ENCODE results near the gene NCKAP5.

NCKAP5 gene

GRCh38 chr2:133377599-133377998 is 190.7 kb downstream of the NCKAP5 start:
- H3K9ac ChIP-seq (ENCODE audit: low read depth, low read length): no peak overlapping the region
- H3K27ac ChIP-seq (ENCODE audit: low read depth, low read length): peak overlapping the region; percentile 32; the same call in 1 of the 2 replicates
- H3K4me3 ChIP-seq (ENCODE audit: low read length): no peak overlapping the region

GRCh38 chr2:133377021-133377481 is 191.2 kb downstream of the NCKAP5 start:
- Histone ChIP-seq H3K9ac (ENCODE audit: low read depth, low read length) (no peak overlapping the region), H3K9me3 (ENCODE audit: insufficient read depth, low read depth, low read length) (no peaks in the 10 kb centered on the region), H3K27ac (ENCODE audit: low read depth, low read length) (no peak overlapping the region), H3K4me3 (ENCODE audit: low read length) (no peak overlapping the region), H3K36me3 (ENCODE audit: insufficient read depth, low read length) (no peaks in the 10 kb centered on the region), H3K4me1 (ENCODE audit: insufficient read depth, low read length) (peaks cover 16% of the 10 kb centered on the region), H3K27me3 (ENCODE audit: insufficient read depth, low read length) (no peaks in the 10 kb centered on the region)

More at GRCh38 chr2:133377599-133377998, 190.7 kb downstream of the NCKAP5 start:
- Histone ChIP-seq H3K36me3 (ENCODE audit: insufficient read depth, low read length) (no peaks in the 10 kb centered on the region), H3K27me3 (ENCODE audit: insufficient read depth, low read length) (no peaks in the 10 kb centered on the region), H3K9me3 (ENCODE audit: insufficient read depth, low read depth, low read length) (no peaks in the 10 kb centered on the region), H3K4me1 (ENCODE audit: insufficient read depth, low read length) (peaks cover 16% of the 10 kb centered on the region)
- WGBS: 28% methylated on average over 2 of the region's 2 CpGs

- Histone ChIP-seq H3K36me3 (ENCODE audit: insufficient read depth, low read length) (no peaks in the 10 kb centered on the region), H3K27ac (ENCODE audit: low read depth, low read length) (no peak overlapping the region), H3K9me3 (ENCODE audit: insufficient read depth, low read depth, low read length) (no peaks in the 10 kb centered on the region), H3K27me3 (ENCODE audit: insufficient read depth, low read length) (no peaks in the 10 kb centered on the region), H3K4me3 (ENCODE audit: low read length) (no peak overlapping the region), H3K9ac (ENCODE audit: low read depth, low read length) (no peak overlapping the region), H3K4me1 (ENCODE audit: insufficient read depth, low read length) (peaks cover 28% of the 10 kb centered on the region)
- 96% methylated on average over 5 of the region's 5 CpGs for WGBS
Observed at GRCh38 chr2:133374781-133375180, 193.5 kb downstream of the NCKAP5 start.

GRCh38 chr2:133371286-133371685 is 197.0 kb downstream of the NCKAP5 start:
- no peaks in the 10 kb centered on the region for H3K36me3 ChIP-seq (ENCODE audit: insufficient read depth, low read length)
- H3K27me3 ChIP-seq (ENCODE audit: insufficient read depth, low read length): no peaks in the 10 kb centered on the region
- no peak overlapping the region for H3K27ac ChIP-seq (ENCODE audit: low read depth, low read length)
- peaks cover 26% of the 10 kb centered on the region for H3K4me1 ChIP-seq (ENCODE audit: insufficient read depth, low read length)
- no peak overlapping the region for H3K9ac ChIP-seq (ENCODE audit: low read depth, low read length)
- no peaks in the 10 kb centered on the region for H3K9me3 ChIP-seq (ENCODE audit: insufficient read depth, low read depth, low read length)
- 91% methylated on average over 3 of the region's 3 CpGs for WGBS
- no peak overlapping the region for H3K4me3 ChIP-seq (ENCODE audit: low read length)

- Histone ChIP-seq H3K4me1 (ENCODE audit: insufficient read depth, low read length) (peaks cover 26% of the 10 kb centered on the region), H3K27me3 (ENCODE audit: insufficient read depth, low read length) (no peaks in the 10 kb centered on the region), H3K9me3 (ENCODE audit: insufficient read depth, low read depth, low read length) (no peaks in the 10 kb centered on the region), H3K36me3 (ENCODE audit: insufficient read depth, low read length) (no peaks in the 10 kb centered on the region), H3K27ac (ENCODE audit: low read depth, low read length) (peak overlapping the region; percentile 53; the same call in 1 of the 2 replicates), H3K9ac (ENCODE audit: low read depth, low read length) (peak overlapping the region; percentile 18; the same call in 1 of the 2 replicates), H3K4me3 (ENCODE audit: low read length) (no peak overlapping the region; the same call in 1 of the 2 replicates)
- WGBS: 49% methylated on average over 3 of the region's 3 CpGs
Observed at GRCh38 chr2:133369901-133370658, 198.2 kb downstream of the NCKAP5 start.

GRCh38 chr2:133365117-133365516 is 203.1 kb downstream of the NCKAP5 start:
- H3K4me3 ChIP-seq (ENCODE audit: low read length): no peak overlapping the region
- H3K27me3 ChIP-seq (ENCODE audit: insufficient read depth, low read length): no peaks in the 10 kb centered on the region
- WGBS: 67% methylated on average over 1 of the region's 1 CpG
- no peak overlapping the region for H3K27ac ChIP-seq (ENCODE audit: low read depth, low read length)
- no peak overlapping the region for H3K9ac ChIP-seq (ENCODE audit: low read depth, low read length)
- no peaks in the 10 kb centered on the region for H3K36me3 ChIP-seq (ENCODE audit: insufficient read depth, low read length)
- peaks cover 24% of the 10 kb centered on the region for H3K4me1 ChIP-seq (ENCODE audit: insufficient read depth, low read length)
- H3K9me3 ChIP-seq (ENCODE audit: insufficient read depth, low read depth, low read length): no peaks in the 10 kb centered on the region

GRCh38 chr2:133364636-133365035 is 203.6 kb downstream of the NCKAP5 start:
- H3K27me3 ChIP-seq (ENCODE audit: insufficient read depth, low read length): no peaks in the 10 kb centered on the region
- WGBS: 92% methylated on average over 3 of the region's 3 CpGs
- H3K27ac ChIP-seq (ENCODE audit: low read depth, low read length): no peak overlapping the region

GRCh38 chr2:133363884-133364283 is 204.4 kb downstream of the NCKAP5 start:
- no peak overlapping the region for H3K9ac ChIP-seq (ENCODE audit: low read depth, low read length)

More at GRCh38 chr2:133364636-133365035, 203.6 kb downstream of the NCKAP5 start:
- Histone ChIP-seq H3K4me1 (ENCODE audit: insufficient read depth, low read length) (peaks cover 20% of the 10 kb centered on the region), H3K4me3 (ENCODE audit: low read length) (no peak overlapping the region), H3K36me3 (ENCODE audit: insufficient read depth, low read length) (no peaks in the 10 kb centered on the region), H3K9ac (ENCODE audit: low read depth, low read length) (no peak overlapping the region), H3K9me3 (ENCODE audit: insufficient read depth, low read depth, low read length) (no peaks in the 10 kb centered on the region)

GRCh38 chr2:133362061-133362476 is 206.2 kb downstream of the NCKAP5 start:
- Histone ChIP-seq H3K36me3 (ENCODE audit: insufficient read depth, low read length) (no peaks in the 10 kb centered on the region), H3K4me1 (ENCODE audit: insufficient read depth, low read length) (peaks cover 11% of the 10 kb centered on the region; the same call in 1 of the 2 replicates), H3K9me3 (ENCODE audit: insufficient read depth, low read depth, low read length) (no peaks in the 10 kb centered on the region), H3K27ac (ENCODE audit: low read depth, low read length) (no peak overlapping the region), H3K4me3 (ENCODE audit: low read length) (no peak overlapping the region), H3K27me3 (ENCODE audit: insufficient read depth, low read length) (no peaks in the 10 kb centered on the region), H3K9ac (ENCODE audit: low read depth, low read length) (no peak overlapping the region)
- 65% methylated on average over 4 of the region's 4 CpGs for WGBS

More at GRCh38 chr2:133363884-133364283, 204.4 kb downstream of the NCKAP5 start:
- H3K27me3 ChIP-seq (ENCODE audit: insufficient read depth, low read length): no peaks in the 10 kb centered on the region
- no peaks in the 10 kb centered on the region for H3K9me3 ChIP-seq (ENCODE audit: insufficient read depth, low read depth, low read length)
- H3K4me3 ChIP-seq (ENCODE audit: low read length): no peak overlapping the region
- H3K27ac ChIP-seq (ENCODE audit: low read depth, low read length): no peak overlapping the region
- H3K36me3 ChIP-seq (ENCODE audit: insufficient read depth, low read length): no peaks in the 10 kb centered on the region
- 100% methylated on average over 1 of the region's 1 CpG for WGBS
- peaks cover 15% of the 10 kb centered on the region; the same call in 1 of the 2 replicates for H3K4me1 ChIP-seq (ENCODE audit: insufficient read depth, low read length)

- H3K9ac ChIP-seq (ENCODE audit: low read depth, low read length): no peak overlapping the region
- H3K36me3 ChIP-seq (ENCODE audit: insufficient read depth, low read length): no peaks in the 10 kb centered on the region
- peaks cover 7% of the 10 kb centered on the region; the same call in 1 of the 2 replicates for H3K4me1 ChIP-seq (ENCODE audit: insufficient read depth, low read length)
- 100% methylated on average over 1 of the region's 1 CpG for WGBS
- no peak overlapping the region for H3K4me3 ChIP-seq (ENCODE audit: low read length)
- H3K27ac ChIP-seq (ENCODE audit: low read depth, low read length): no peak overlapping the region
- no peaks in the 10 kb centered on the region for H3K27me3 ChIP-seq (ENCODE audit: insufficient read depth, low read length)
- H3K9me3 ChIP-seq (ENCODE audit: insufficient read depth, low read depth, low read length): no peaks in the 10 kb centered on the region
Observed at GRCh38 chr2:133360882-133361281, 207.4 kb downstream of the NCKAP5 start.

- H3K36me3 ChIP-seq (ENCODE audit: insufficient read depth, low read length): no peaks in the 10 kb centered on the region
- no peaks in the 10 kb centered on the region for H3K9me3 ChIP-seq (ENCODE audit: insufficient read depth, low read depth, low read length)
- H3K27ac ChIP-seq (ENCODE audit: low read depth, low read length): no peak overlapping the region
- 78% methylated on average over 3 of the region's 3 CpGs for WGBS
- H3K27me3 ChIP-seq (ENCODE audit: insufficient read depth, low read length): no peaks in the 10 kb centered on the region
- no peak overlapping the region for H3K4me3 ChIP-seq (ENCODE audit: low read length)
- peaks cover 7% of the 10 kb centered on the region; the same call in 1 of the 2 replicates for H3K4me1 ChIP-seq (ENCODE audit: insufficient read depth, low read length)
- no peak overlapping the region for H3K9ac ChIP-seq (ENCODE audit: low read depth, low read length)
Observed at GRCh38 chr2:133360190-133360589, 208.1 kb downstream of the NCKAP5 start.
